HEK293T (cell line): ENCODE results near the gene TMC1.
"Not testable (repeated sequence)": the region's sequence is repeated elsewhere in the genome, so short reads cannot be mapped to it uniquely, and the experiment has no call there.

Experiments
- CTCF ChIA-PET: fragments of 350-600 bp; formaldehyde crosslinking; extraction: SDS; loops from one replicate; lab custom pipeline; 2021; ENCODE audit warnings: antibody characterized with exemption, inconsistent platforms; lab: Yijun Ruan, JAX
- POLR2A ChIA-PET: fragments of 350-600 bp; formaldehyde crosslinking; extraction: SDS; loops from one replicate; lab custom pipeline; 2020; ENCODE audit warnings: antibody characterized with exemption, inconsistent platforms; lab: Yijun Ruan, JAX
- DNase-seq: peaks from one replicate; pipeline ENCODE4 v3.0.0; 2012; ENCODE audit warnings: mixed read lengths; ENCODE audit errors: extremely low spot score
- ARNT ChIP-seq: fragments of 450-650 bp; IDR thresholded peaks from 2 replicates; pipeline ENCODE4 v1.6.1; 2017; ENCODE audit warnings: mild to moderate bottlenecking
- BHLHE40 ChIP-seq: fragments of 450-650 bp; IDR thresholded peaks from 2 replicates; pipeline ENCODE4 v1.6.1; 2016; ENCODE audit warnings: mild to moderate bottlenecking, moderate library complexity, borderline replicate concordance
- CTBP1 ChIP-seq: fragments of 450-650 bp; IDR thresholded peaks from 2 replicates; pipeline ENCODE4 v1.6.1; 2016; ENCODE audit warnings: borderline replicate concordance
- ELF4 ChIP-seq: fragments of 450-650 bp; IDR thresholded peaks from 2 replicates; pipeline ENCODE4 v1.6.1; 2017; ENCODE audit warnings: antibody characterized with exemption
- FOXA1 ChIP-seq: fragments of 450-650 bp; IDR thresholded peaks from 2 replicates; pipeline ENCODE4 v1.6.1; 2016; ENCODE audit warnings: mild to moderate bottlenecking
- FOXK2 ChIP-seq: fragments of 450-650 bp; IDR thresholded peaks from 2 replicates; pipeline ENCODE4 v1.6.1; 2016; ENCODE audit warnings: mild to moderate bottlenecking
- FOXM1 ChIP-seq: fragments of 450-650 bp; IDR thresholded peaks from 2 replicates; pipeline ENCODE4 v1.6.1; 2017; ENCODE audit warnings: mild to moderate bottlenecking, borderline replicate concordance
- HDGF ChIP-seq: fragments of 450-650 bp; IDR thresholded peaks from 2 replicates; pipeline ENCODE4 v1.6.1; 2017; ENCODE audit warnings: antibody characterized with exemption, borderline replicate concordance
- L3MBTL2 ChIP-seq: fragments of 450-650 bp; conservative IDR thresholded peaks from 2 replicates; pipeline ENCODE4 v1.6.1; 2016; ENCODE audit warnings: mild to moderate bottlenecking
- LEF1 ChIP-seq: fragments of 450-650 bp; IDR thresholded peaks from 2 replicates; pipeline ENCODE4 v1.6.1; 2017; ENCODE audit warnings: mild to moderate bottlenecking, borderline replicate concordance
- NFRKB ChIP-seq: fragments of 450-650 bp; IDR thresholded peaks from 2 replicates; pipeline ENCODE4 v1.6.1; 2016; ENCODE audit warnings: mild to moderate bottlenecking, moderate library complexity
- SP1 ChIP-seq: fragments of 450-650 bp; IDR thresholded peaks from 2 replicates; pipeline ENCODE4 v1.6.1; 2017
- SUZ12 ChIP-seq: fragments of 450-650 bp; IDR thresholded peaks from 2 replicates; pipeline ENCODE4 v1.6.1; 2016; ENCODE audit warnings: mild to moderate bottlenecking
- TARDBP ChIP-seq: fragments of 450-650 bp; IDR thresholded peaks from 2 replicates; pipeline ENCODE4 v1.6.1; 2016
- ZNF384 ChIP-seq: fragments of 450-650 bp; IDR thresholded peaks from 2 replicates; pipeline ENCODE4 v1.6.1; 2016
- TF ChIP-seq, protein P1 (sequence below): fragments of 450-650 bp; IDR thresholded peaks from 2 replicates; pipeline ENCODE4 v1.6.1; 2016

TMC1 gene

GRCh38 chr9:72540348-72540873, 19.0 kb downstream of the TMC1 start:
- CTCF ChIA-PET, result no interaction called here
- DNase-seq, result no peak
- POLR2A ChIA-PET, result no interaction called here
- TF ChIP-seq SUZ12 (no peak), ARNT (no peak), L3MBTL2 (no peak), FOXK2 (no peak)

- DNase-seq, POLR2A ChIA-PET, CTCF ChIA-PET: not testable (repeated sequence)
Measured at GRCh38 chr9:72542537-72542833, 21.1 kb downstream of the TMC1 start.

GRCh38 chr9:72542917-72543316, 21.5 kb downstream of the TMC1 start:
- ChIA-PET CTCF (no interaction called here), POLR2A (no interaction called here)
- no peak for DNase-seq
- TF ChIP-seq TARDBP (no peak), FOXM1 (no peak), SUZ12 (no peak), FOXA1 (no peak), FOXK2 (no peak), LEF1 (no peak), L3MBTL2 (no peak), CTBP1 (no peak), BHLHE40 (no peak), NFRKB (no peak), SP1 (no peak), ZNF384 (no peak), ELF4 (no peak), ARNT (no peak), HDGF (no peak)
- TF ChIP-seq, protein P1, sequence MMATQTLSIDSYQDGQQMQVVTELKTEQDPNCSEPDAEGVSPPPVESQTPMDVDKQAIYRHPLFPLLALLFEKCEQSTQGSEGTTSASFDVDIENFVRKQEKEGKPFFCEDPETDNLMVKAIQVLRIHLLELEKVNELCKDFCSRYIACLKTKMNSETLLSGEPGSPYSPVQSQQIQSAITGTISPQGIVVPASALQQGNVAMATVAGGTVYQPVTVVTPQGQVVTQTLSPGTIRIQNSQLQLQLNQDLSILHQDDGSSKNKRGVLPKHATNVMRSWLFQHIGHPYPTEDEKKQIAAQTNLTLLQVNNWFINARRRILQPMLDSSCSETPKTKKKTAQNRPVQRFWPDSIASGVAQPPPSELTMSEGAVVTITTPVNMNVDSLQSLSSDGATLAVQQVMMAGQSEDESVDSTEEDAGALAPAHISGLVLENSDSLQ, result no peak

DNA sequence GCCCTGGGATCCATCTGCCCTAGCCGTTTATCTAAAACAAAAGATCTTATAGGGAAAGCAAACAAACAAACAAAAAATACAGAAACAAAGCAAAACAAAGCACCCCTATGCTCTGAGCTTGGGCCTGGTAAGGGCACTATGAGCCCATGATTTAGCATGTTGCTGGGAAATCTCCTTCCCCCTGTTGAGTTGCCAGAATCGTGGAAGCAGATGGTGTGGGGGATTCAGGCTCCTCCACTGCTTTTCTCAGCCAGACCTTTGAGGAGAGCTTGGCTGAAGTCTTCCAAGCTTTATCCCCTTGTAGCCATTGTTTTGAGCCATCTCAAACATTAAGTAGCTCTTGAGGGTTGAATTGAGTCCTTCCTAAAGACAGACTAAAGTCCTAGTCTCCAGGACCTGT, 29.9 kb downstream of the TMC1 start:
- no peak for DNase-seq
- ChIA-PET POLR2A (no interaction called here), CTCF (no interaction called here)
- TF ChIP-seq TARDBP (no peak), HDGF (no peak)

DNA sequence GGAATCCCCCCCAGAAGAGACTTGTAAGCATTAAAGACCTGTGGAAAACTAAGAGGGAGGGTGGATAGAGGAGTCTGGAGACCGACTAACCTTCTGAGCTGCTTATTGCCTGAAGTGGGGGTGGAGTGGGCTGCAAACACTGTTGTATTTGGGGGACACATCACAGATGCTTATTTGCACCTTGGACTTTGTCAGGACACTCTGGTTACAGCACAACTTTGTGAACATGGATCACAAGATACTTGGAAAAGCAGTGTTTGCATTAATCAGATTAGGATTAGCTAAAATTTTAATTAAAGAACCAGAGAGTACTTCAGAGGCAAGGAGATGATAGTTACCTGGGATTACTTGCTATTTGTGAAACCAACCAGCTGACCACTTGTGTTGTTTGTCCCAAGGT, 30.9 kb downstream of the TMC1 start:
- no peak for DNase-seq
- TF ChIP-seq CTBP1 (no peak), LEF1 (no peak), L3MBTL2 (no peak), BHLHE40 (no peak), ELF4 (no peak), SUZ12 (no peak), TARDBP (no peak), FOXM1 (no peak), ARNT (no peak), NFRKB (no peak), FOXK2 (no peak), ZNF384 (no peak), HDGF (no peak), SP1 (no peak), FOXA1 (no peak)
- TF ChIP-seq, protein P1, result no peak
- ChIA-PET POLR2A (no interaction called here), CTCF (no interaction called here)

DNA sequence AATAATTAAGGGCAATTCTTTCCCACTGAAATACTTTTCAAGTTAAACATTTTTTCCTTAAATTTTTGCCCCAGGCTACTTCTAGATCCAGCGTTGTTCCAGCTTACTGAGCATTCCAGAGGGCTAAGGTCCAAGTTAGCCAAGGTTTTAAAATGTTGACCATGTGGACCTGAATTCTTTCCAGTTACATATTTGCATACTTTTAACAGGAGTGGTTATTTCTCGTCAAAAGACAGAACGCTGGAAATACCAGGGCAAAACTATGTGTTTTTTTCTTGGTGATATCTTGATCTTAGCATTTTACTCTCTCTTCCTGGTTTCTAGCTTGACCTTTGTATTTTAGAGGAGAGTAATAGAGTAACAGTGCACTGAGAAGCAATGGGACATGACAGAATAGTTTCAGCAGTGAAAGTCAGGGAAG, 32.8 kb downstream of the TMC1 start:
- CTCF ChIA-PET, result no interaction called here
- POLR2A ChIA-PET, result no interaction called here
- DNase-seq, result no peak
- TF ChIP-seq BHLHE40 (no peak), NFRKB (no peak), CTBP1 (no peak), SP1 (no peak), L3MBTL2 (no peak), TARDBP (no peak), SUZ12 (no peak), FOXM1 (no peak)
- TF ChIP-seq, protein P1, result no peak

DNA sequence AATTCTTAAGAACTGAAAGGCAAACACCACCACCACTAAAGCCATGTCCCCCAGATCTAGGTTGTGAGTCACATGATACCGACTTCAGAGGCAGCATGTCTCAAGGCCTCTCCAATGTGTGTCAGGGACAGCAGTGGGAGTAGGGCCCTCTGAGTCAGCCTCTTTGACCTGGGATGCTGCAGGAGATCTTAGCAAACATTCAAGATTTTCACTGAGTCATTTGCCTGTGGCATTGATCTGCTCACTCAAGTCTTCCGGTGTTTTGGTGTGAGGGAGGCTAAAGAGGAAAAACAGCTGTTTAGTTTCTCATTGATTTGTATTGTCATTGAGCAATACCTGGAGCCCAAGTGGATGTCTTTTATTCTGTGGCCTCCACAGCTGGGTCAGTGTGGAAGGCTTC, 36.1 kb downstream of the TMC1 start:
- no peak for DNase-seq
- ChIA-PET CTCF (no interaction called here), POLR2A (no interaction called here)
- TF ChIP-seq TARDBP, result no peak
- TF ChIP-seq SUZ12, result no peak
- no peak for TF ChIP-seq ZNF384
- TF ChIP-seq ELF4, result no peak
- TF ChIP-seq FOXA1, result no peak

DNA sequence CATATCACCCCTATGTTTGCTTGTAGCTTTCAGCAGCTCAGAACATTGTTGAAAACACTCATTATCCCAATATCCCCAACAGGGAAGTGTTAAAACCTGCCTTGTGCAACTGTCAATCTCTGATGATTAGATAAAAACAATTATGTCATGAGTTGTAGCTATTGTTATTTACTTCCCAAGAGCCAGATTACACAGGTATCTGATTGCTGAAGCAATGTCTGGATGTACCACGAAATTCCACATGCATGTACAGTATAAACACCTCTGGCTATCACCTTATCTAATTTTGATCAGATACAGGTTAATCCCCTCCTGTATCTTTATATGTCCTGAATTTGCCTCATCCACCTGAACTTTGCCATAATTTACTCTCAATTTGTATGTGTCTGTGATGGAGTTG, 38.7 kb downstream of the TMC1 start:
- ChIA-PET POLR2A (no interaction called here), CTCF (no interaction called here)
- DNase-seq, result no peak
- TF ChIP-seq, protein P1, result no peak
